ENCODE results near the gene HAPSTR1.

DNA sequence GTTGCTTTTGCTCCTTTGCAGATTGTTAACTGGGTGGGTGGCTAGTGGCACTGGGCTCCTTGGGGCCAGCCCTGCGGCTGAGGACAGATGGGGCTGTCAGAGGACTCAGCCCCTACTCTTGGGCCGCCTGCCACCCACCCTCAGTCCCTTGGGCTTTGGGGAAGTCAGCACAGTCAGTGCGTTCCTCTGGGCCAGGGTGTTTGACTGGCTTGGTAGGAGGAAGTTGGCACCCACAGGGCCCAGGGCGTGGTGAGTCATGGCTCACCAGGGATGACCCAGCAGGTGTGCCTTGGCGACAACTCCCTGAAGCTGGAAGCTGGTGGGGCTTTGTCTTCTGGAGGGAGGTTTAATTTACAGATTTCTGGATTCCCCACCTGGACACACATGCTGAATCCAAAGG, 32.4 kb downstream of the HAPSTR1 start:
- no peak for TF ChIP-seq CTCF (conservative IDR thresholded peaks at IDR 0.05 in 1 of 2, IDR thresholded peaks at IDR 0.05 in 1 of 2; ENCODE audit: extremely low read depth in 1 of 2, insufficient read depth in 1 of 2, low read depth in 1 of 2, low read length in 2 of 2)
- no peak for TF ChIP-seq EZH2 (IDR thresholded peaks at IDR 0.05; ENCODE audit: borderline replicate concordance, low read length)

All from mammary epithelial cell (primary cell).